Non-pigmented ciliary epithelial cell (primary cell): ENCODE results near the gene CLRN3.

Experiments
- DNase-seq: peaks from one replicate; pipeline ENCODE4 v3.0.0-alpha.2; 2010; ENCODE audit warnings: low read depth

CLRN3 gene

DNA sequence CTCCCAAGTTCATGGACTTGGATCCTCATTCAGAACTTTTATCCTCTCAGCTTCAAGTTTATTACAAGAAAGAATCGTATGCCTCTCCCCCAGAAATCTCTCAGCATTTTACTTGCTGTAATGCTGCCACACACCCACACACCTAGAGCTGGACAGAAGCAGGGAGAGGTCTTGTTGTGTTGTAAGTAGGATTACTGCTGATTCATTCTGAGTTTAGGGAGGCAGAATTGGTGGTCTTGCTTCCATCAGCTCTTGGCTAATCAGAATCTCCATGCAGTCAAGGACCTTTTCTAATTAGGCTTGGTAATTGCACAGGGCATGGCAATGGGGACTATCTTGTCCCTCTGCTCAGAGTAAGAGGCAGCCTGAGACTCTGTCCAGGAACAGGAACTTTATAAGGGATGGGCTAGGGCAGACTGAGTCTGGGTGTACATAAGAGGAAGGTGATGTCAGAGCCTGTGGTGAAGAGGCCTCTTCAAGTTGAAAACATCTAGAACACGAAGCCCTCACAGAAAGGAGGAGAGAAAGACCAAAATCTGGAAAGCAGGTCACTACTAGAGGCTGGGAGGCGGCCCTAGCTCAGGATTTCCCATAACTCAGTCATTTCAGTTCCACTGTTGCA lies 7.1 kb upstream of the CLRN3 start:
- no peak for DNase-seq

DNA sequence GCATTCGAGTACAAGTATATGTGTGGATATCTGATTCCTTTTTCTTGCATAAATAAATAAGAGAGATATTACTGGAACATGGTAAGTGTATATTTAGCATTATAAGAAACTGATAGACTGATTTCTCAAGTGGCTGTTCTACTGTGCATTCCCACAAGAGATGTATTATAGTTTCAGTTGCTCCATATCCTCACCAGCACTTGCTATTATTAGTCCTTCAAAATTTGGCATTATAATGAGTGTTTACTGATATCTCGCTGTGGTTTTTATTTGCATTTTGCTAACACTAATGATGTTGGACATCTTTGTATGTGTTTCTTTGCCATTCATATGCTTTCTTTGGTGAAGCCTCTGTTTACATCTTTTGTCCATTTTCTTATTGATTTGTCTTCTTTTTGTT lies 4.4 kb upstream of the CLRN3 start:
- no peak for DNase-seq

DNA sequence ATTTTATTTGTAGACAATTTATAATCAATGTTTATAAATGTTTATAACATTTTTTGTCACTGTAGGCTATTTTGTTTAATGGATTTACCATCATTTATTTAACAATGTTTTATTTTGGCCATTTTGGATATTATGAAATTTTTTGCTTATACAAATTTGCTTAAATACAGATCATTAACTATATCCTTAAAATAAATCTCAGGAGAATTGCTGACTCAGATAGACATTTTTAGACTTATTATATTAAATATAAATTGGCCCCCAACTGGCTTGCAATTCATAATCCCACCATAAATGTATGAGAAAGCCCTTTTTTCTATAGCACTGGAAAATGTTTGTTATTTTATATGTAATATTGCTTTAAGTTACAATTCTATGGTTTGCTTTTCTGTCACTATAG lies 3.8 kb upstream of the CLRN3 start:
- DNase-seq, result no peak

DNA sequence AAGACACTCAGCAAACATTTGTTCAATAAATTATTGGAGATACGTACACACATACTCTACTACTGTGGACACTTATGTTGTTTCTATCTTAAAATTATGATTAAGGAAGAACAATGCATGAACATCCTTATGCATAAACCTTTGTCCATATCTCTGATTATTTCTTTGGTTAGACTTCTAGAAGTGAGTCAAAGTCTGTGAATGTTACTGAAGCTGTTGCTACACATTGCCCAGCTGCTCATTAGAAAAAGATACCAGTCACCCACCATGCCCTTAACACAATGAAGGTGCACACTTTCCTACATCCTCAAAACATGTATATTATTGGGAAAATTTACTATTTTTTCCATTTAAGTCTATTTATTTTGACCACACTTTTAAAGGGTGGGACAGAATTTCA lies 1.4 kb upstream of the CLRN3 start:
- DNase-seq, result no peak

DNA sequence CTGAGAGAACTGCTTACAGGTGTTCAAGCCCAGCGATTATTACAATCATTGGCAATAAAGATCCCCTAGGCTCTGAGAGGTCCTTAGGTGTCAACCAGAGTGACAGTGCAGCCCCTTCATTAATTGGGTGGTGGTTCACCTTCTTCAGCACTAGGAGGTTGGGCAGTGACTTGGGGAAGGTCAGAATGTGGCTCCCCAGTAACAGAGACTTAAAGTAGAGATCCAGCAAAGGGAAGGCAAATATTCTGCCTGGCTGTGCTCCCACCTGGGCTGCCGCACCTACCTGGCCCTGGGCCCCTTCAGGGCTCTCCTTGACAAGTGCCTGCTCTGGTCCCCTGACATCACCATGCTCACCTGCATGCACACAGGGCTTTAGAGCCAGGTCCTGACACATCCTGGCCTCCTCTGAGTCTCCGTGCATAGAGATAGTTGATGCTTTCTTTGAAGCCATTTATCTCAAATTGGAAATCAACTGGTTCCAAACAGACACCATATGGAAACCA lies 1.9 kb downstream of the CLRN3 start:
- DNase-seq, result no peak

DNA sequence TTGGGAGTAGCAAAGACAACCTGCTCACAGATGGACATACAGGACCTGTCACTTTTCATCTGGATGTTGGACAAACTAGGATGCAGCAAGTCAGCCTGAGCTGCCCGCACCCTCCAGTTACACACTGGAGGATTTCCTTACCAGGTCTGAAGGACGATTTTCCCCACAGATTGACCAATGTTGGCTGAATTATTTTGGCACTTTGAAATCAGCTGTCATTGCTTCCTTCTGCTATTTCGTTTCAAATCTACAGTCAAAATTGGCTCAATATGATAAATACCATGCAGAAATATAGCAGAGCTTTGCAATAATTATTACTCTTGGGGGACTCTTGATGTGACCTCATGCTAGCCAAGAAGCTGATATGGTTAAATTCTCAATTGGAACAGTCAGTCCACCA lies 2.5 kb downstream of the CLRN3 start:
- no peak for DNase-seq

DNA sequence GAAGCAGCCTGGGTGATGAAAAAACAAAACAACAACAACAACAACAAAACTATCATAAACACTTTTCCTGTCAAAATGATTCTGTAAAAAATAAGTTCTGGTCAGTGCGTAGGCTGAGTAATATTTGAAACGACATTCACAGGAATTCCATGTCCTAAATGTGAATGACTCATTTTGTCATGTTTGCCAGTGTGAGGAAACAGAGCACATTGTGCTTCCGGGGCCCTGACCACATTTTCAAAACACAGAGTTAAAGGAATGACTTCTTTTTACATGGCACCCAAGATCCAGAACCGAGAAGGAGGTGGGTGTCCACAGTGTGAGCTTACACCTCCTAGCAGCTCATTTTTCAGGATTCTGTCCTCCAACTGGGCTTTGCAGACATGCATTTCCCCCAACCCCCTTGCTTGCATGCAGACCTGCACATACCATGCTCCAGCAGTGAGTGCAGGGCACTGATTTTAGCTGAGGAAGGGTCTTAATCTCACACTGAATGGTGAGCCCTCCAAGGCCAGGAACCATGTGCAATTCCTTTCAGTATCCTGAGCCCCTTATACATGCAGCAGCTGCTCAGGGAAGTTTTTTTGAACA lies 3.0 kb downstream of the CLRN3 start:
- DNase-seq, result peak; percentile 61

DNA sequence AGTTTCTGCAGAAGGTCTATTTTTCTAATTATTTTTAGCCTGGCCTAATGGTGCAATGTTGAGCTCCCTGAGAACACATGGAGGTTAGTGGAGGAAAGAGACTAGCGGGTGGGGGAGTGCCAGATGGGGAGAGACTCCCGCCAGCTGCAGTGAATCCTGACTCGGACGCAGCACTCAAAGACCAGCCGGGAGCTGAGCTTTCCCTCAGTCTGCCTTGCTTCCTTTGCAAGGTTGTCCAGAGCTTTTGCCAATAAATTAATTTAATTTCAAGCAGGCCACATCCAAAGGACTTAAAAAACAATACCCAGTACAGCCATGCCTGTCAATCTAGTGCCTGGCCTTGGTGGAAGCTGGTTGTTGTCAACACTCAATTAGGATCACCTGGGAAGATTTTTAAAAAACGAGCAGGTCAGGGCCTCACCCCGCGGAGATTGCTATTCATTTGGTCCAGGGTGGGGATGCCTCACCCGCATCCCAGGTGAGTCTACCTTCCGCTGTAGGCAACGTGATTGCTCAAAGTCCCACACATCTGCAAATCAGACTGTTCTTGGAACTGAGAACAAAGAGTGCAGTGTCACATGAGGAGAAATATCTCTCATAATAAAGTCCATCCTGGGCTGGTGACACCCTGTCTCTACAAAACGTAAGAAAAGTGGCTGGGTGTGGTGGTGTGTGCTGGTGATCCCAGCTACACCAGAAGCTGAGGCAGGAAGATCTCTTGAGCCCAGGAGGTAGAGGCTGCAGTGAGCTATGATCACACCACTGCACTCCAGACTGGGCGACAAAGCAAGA lies 4.0 kb downstream of the CLRN3 start:
- no peak for DNase-seq

DNA sequence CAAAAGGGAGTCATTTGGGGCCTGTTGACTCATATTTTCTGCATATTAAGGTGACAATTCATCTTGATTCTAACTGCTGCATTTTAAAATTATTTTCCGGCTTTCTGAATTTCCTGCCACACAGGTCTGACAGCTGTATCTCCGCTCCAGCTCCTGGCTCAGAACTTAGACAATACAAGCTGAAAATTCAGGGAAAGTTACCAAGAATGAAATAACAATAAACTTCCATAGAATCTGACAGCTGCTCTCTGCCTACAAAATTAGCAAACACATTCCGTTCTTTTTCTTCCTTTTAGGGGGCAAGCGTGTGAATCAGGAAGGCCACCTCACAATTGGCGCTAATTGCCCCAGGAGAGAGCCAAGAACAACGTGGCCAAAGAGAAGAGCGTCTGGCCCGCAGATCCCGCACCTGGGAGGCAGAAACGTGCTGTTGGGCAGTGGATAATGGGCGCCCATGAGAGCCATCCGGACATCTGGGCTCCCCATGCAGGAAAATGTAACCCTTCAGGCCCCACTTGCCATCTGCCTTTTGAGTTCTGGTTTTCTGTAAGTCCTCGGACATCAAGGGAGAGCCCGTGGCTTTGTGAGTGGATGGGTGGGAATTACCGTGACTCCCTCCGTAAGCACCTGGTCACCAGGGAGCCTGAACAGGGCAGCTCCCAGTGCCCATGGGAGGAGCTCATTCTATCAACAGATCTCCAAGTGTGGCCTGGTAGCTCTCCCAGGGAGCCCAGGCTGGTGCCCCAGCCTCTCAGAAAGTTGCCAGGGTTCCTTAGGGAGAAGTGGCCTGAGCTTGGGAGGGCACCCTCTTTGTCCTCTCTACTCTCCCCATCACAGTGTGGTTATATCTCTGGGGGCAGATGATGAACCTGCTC lies 5.0 kb downstream of the CLRN3 start:
- no peak for DNase-seq

DNA sequence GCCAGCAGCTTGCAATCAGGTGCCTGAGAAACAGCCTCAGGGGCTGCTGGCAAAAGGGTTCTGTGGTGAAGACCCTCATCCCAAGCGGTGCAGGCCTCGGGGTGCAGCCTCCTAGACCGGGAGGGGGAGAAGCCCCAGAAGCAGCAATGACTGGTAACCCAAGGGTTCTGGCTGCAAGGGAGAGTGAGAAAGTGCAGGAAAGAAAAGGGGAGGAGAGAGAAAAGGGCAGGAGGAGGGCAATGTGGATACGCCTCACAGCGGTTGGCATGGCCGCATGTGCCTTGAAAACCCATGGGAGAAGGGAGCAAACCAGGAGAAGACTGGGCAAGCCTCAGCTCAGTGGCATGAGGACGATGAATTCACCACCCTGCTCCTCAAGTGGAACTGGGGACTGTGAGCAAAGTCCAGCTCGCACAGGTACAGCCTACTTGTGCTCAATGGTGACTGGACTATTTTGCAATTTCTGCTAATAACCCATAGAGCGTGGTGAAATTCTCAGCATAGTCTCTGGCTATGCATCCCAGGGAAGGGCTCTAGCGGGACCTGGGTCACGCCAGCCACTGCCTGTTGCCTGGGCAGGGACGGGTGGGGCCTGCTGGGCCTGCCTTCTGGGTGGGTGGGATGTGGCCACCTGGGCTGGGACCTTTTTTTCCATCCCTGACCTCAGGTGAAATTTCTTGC lies 6.2 kb downstream of the CLRN3 start:
- DNase-seq, result no peak

DNA sequence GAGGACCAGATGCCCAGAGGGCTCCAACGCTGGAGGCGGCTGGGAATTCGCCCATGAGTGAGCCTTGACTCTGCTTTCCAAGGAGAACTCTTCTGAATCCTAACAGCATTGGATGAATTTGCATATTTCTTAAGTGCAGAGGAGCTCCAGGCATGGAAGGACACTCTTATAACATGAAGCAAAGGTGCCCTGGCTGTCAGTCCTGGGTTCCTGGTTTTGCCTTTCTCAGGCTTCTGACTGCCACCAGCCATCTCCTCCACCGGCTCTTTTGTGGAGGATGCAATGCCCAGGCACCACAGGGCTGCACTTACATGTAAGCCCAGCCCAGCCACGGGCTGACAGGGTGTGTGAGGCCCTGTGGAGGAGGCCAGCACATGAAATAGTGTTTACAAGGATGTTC lies 8.2 kb downstream of the CLRN3 start:
- DNase-seq, result no peak

DNA sequence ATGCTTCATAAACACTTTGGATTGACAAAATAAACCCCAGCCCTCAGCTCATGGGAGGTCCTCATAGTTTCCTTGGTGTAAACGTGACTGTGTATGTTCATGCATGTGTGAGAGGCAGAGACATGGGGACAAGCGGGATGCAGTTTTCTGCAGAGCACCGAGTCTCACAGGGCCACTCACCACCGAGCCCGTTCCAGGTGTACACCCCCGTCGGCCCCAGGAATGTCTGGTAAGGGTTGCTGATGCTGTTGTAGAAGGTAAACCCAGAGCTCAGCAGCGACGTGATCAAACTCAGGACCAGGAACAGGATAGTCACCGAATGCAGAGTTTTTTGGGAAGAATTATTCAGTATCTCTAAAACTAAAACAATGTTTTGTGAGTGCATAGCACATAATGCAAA lies 9.2 kb downstream of the CLRN3 start:
- no peak for DNase-seq

DNA sequence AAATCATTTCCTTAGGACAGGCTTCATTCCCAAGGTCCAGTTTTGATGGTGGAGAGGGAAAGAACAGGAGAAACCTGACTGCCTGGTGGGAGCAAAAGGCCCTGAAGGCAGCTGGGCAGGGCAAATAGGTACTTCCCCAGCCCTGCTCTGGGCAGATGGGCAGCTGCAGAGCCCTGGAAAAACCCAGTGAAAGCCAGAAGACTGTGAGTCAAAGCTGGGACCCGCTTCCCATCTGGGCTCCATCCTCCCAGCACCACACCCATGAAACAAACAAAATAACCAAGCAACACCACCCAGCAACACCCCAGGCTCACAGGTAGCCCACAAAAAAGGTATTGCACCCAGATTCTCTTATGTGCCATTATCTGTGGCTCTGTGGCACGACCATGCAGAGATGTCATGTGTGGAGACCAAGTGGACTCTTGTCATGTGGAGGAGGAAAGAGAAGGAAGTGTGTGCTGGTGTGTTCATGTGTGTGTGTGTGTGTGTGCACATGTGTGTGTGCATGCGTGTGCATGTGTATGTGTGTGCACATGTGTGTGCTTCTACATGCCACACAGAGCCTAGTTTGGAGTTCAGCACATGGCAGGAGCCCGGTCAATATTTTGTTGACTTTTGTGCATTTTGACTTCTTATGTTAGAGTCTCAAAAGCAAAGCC lies 9.8 kb downstream of the CLRN3 start:
- DNase-seq, result no peak

DNA sequence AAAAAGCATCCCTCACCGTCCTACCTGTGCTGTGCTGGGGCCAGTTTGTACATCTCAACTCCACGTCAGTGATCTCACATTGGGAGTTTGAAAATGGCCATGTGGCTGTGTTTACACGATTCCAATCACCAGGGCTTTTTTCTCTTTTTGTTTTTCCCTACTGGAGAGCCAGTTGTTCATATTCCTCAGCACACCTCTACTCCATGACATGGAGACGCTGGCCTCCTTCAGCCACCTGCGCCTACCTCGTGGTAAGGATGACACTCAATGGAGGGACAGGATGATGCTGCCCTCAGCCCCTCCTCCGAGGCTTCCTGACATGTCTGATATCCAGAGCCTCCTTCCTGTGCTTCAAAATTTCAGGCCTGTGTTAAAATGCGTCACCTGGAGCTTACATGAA lies 10.3 kb downstream of the CLRN3 start:
- no peak for DNase-seq

DNA sequence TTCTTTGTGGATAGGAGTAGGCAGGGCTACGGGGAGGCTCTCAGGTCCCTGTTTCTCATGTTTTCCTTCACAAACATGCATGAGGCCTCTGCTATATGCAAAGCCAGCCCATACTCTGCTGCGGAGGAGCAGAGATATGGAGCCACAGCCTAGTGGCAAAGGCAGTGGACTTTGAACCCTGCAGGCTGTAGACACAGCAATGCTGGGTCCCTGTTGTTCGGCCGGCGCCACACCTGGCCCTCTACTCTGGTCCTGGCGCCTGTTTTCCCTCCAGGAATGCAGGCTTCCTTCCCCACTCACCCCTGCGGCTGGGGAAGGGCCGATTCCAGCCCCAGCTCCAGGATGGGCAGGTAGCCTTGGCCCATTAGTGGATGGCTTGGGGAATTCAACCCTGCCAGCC lies 11.5 kb downstream of the CLRN3 start:
- no peak for DNase-seq

DNA sequence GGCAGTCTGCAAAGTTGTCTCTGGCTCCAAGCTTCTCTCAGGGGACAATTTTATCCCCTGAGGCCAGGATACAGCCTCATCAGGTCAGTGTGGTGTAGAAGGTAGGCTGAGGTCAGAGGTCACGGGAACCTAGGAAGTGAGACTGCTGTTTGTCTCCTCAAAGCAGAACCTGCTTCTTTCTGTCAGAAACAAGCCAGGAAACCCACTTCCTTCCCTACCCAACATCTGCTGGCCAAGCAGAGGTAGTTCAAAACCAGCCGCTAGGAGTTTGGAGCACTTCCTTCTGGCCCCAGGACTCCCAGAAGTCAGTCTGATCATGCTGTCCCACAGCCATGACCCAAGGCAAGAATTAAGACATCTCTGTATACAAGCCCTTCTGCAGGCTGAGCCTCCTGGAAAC lies 12.2 kb downstream of the CLRN3 start:
- no peak for DNase-seq

DNA sequence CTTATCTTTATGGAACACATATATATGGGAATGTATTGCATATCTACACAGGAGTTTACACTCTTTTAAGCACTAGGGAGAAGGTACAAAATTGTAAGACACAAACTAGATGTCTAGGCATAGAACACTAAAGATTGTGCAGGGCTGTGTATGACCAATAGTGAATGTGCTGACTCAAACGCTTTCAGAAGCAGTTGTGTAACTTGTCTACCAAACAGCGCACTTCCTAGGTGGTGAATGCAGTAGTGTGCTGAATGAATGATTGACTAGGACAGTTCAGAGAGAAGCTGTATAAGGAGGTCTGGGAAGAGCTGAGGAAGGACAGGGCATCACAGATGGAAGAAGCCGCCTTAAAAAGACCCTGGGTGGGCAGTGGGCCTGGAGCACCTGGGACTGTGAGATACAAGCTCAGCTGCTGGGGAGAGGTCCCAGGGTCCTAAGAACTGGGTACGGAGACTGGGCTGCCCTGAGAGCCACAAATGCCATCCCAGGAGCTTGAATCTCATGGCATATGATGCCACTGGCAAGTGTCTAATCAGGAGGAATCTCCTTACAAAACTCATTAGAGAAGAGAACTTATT lies 14.2 kb downstream of the CLRN3 start:
- DNase-seq, result no peak

DNA sequence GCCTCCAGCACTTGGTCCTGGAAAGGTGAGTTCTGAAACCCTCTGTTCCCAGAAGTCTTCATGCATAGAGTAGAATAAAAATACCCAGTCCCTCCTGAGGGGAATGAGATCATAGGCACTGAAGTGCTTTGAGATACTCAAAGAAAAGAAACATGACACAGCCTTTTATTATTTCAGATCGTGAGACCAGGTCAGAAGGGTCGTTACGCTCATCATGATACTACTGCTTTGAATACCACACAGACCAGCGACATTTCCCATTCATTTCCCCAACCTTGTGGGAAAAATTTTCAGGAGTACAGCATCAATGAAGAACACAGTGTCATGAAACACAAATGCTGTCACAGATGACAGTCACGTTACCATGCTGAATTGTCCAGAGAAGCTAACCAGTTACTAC lies 15.0 kb downstream of the CLRN3 start:
- no peak for DNase-seq

DNA sequence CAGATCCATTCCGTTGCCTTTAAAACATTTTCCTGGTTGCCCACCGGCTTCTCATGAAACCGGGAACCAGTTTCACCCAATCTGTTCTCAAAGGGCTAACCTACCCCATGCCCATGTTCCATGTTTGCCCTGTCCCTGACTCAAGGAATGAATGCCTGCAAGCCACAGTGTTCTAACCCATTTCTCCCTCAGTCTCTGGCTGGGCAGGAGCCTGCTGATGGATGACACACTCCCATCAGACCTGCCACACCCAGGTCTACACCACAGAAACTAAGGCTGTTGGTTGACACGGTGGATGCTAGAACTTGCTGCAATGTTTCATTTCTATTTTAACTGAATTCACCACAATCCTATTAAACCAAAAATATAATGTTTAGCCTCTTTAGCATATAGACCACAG lies 15.6 kb downstream of the CLRN3 start:
- no peak for DNase-seq

DNA sequence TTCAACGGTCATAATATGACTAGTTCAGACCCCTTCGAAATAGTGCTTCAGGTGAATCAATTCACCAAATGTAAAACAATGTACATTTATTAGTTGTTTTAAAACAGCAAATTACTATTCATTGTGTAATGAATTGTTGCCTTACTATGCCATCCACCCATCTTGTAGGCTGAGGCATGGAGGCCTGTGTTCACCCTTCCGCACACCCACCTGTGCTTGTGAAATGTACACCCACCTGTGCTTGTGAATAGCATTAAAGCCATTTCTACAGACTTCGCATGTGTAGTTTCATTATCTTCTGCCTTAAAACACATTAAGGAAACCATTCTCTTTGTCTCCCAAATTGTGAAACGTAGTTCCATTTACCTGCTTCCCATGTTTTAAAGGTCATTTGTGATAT lies 16.8 kb downstream of the CLRN3 start:
- DNase-seq, result no peak

DNA sequence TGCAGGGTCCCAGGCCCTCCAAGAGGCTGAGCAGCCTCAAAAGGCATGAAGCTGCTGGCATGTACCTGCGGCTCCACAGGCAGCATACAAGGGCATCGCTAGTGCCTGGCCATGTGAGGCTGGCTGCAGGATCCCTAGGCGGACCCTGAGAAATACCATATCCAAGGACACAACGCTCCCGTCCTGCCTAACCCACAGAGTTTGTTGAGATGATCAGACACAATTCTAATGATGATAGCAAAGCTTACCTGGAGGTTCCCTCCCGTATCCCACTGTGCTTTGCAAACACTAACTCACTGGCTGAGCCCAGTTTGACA lies 17.3 kb downstream of the CLRN3 start:
- DNase-seq, result no peak
